ENCODE measurements around the gene EFR3B. TPM values are rescaled to one million over a fixed set of nuclear protein-coding genes. Genes with fewer than 3 reads are reported as not detected.
A peak's percentile ranks its signal among the peaks of the same experiment; 100 is the strongest.

EFR3B gene
- total RNA-seq, 1 experiment from 2014 or later, result 8.9 TPM

DNA sequence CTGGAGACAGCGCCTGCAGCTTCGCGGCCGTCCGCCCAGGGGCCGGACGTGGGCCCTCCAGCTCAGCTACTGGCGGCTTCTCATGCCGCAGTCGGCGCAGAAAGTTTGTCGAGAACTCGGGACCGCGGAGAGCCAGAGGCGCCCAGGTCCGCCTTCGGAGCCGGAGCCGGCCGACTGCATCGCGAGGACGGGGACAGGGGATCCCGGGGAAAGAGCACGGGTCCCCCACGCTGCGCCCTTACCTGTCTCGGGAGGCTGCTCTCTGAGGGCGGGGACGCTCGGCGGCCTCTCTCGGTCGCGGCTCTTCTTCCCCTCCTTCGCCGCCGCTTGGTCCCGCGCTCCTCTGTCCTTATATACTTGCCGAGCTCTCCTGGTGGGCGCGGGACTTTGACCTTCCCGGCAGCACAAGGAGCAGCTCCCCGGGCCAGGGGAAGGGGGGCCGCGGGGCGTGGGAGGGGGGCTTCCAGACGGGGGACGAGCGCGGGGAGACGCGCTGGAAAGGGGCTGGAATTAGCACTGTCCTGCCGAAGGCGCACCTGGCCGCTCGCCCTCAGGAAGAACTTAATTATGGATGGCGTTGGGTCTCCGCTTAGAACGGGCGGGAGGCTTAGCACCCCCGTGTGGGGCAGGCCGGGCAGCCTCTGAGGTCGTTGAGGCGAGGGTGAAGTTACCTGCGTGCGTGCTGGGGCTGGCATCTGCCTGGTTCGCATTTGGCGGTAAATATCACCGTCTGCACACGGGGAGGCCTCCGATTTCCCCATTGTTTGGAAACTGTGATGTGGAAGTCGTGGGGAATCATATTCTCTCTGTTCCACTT is 126.6 kb downstream of the EFR3B start, which contains the start of gene POMC (continued):
- TF ChIP-seq, protein P1, sequence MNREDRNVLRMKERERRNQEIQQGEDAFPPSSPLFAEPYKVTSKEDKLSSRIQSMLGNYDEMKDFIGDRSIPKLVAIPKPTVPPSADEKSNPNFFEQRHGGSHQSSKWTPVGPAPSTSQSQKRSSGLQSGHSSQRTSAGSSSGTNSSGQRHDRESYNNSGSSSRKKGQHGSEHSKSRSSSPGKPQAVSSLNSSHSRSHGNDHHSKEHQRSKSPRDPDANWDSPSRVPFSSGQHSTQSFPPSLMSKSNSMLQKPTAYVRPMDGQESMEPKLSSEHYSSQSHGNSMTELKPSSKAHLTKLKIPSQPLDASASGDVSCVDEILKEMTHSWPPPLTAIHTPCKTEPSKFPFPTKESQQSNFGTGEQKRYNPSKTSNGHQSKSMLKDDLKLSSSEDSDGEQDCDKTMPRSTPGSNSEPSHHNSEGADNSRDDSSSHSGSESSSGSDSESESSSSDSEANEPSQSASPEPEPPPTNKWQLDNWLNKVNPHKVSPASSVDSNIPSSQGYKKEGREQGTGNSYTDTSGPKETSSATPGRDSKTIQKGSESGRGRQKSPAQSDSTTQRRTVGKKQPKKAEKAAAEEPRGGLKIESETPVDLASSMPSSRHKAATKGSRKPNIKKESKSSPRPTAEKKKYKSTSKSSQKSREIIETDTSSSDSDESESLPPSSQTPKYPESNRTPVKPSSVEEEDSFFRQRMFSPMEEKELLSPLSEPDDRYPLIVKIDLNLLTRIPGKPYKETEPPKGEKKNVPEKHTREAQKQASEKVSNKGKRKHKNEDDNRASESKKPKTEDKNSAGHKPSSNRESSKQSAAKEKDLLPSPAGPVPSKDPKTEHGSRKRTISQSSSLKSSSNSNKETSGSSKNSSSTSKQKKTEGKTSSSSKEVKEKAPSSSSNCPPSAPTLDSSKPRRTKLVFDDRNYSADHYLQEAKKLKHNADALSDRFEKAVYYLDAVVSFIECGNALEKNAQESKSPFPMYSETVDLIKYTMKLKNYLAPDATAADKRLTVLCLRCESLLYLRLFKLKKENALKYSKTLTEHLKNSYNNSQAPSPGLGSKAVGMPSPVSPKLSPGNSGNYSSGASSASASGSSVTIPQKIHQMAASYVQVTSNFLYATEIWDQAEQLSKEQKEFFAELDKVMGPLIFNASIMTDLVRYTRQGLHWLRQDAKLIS (CRISPR knock-in tag; IDR thresholded peaks at IDR 0.05; ENCODE audit: borderline replicate concordance), result no peak
- TF ChIP-seq, protein P2, sequence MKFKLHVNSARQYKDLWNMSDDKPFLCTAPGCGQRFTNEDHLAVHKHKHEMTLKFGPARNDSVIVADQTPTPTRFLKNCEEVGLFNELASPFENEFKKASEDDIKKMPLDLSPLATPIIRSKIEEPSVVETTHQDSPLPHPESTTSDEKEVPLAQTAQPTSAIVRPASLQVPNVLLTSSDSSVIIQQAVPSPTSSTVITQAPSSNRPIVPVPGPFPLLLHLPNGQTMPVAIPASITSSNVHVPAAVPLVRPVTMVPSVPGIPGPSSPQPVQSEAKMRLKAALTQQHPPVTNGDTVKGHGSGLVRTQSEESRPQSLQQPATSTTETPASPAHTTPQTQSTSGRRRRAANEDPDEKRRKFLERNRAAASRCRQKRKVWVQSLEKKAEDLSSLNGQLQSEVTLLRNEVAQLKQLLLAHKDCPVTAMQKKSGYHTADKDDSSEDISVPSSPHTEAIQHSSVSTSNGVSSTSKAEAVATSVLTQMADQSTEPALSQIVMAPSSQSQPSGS (CRISPR knock-in tag; IDR thresholded peaks at IDR 0.05; ENCODE audit: borderline replicate concordance, low read depth), result no peak
- TF ChIP-seq GRHL2 (CRISPR knock-in tag; IDR thresholded peaks at IDR 0.05; ENCODE audit: insufficient replicate concordance, severe bottlenecking), result no peak
- TF ChIP-seq JUN (CRISPR knock-in tag; IDR thresholded peaks at IDR 0.05), result 0 out of 2 replicates have a peak, but pooled peaks have one; percentile 25
- no peak for TF ChIP-seq ESRRA (CRISPR knock-in tag; IDR thresholded peaks at IDR 0.05; ENCODE audit: borderline replicate concordance)
- TF ChIP-seq, protein P3, sequence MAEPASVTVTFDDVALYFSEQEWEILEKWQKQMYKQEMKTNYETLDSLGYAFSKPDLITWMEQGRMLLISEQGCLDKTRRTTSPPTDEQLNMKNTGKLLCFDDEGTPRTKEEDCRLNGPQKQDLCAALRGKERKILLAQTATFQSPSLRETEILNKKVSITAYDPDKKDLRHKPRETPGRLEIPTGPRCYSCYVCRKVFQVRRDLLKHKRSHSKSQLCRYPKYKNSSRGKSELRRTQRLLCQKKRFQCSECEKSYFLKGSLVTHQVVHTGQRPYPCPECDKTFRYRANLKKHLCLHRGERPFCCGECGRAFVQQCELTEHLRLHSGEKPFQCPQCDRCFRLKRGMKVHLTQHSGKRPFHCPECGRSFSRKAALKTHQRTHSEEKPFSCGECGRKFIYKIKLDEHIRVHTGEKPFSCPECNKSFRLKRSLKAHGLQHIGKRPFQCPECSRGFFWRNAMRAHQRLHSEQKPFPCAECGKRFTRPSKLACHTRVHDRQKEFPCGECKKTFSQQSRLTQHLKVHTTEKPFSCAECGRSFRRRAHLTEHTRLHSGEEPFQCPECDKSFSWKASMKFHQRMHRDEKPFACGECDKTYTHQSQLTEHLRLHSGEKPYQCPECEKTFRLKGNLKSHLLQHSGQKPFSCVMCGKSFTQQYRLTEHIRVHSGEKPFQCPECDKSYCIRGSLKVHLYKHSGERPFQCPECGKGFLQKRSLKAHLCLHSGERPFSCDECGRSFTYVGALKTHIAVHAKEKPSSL (CRISPR knock-in tag; conservative IDR thresholded peaks at IDR 0.05), result no peak
- no peak for TF ChIP-seq ZNF317 (CRISPR knock-in tag; IDR thresholded peaks at IDR 0.05; ENCODE audit: borderline replicate concordance, low read depth)
- TF ChIP-seq, protein P4, sequence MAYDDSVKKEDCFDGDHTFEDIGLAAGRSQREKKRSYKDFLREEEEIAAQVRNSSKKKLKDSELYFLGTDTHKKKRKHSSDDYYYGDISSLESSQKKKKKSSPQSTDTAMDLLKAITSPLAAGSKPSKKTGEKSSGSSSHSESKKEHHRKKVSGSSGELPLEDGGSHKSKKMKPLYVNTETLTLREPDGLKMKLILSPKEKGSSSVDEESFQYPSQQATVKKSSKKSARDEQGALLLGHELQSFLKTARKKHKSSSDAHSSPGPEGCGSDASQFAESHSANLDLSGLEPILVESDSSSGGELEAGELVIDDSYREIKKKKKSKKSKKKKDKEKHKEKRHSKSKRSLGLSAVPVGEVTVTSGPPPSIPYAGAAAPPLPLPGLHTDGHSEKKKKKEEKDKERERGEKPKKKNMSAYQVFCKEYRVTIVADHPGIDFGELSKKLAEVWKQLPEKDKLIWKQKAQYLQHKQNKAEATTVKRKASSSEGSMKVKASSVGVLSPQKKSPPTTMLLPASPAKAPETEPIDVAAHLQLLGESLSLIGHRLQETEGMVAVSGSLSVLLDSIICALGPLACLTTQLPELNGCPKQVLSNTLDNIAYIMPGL (CRISPR knock-in tag; IDR thresholded peaks at IDR 0.05), result peak; percentile 61
- 0 out of 2 replicates have a peak, but pooled peaks have one; percentile 56 for TF ChIP-seq TEAD1 (CRISPR knock-in tag; IDR thresholded peaks at IDR 0.05)
- TF ChIP-seq, protein P5, sequence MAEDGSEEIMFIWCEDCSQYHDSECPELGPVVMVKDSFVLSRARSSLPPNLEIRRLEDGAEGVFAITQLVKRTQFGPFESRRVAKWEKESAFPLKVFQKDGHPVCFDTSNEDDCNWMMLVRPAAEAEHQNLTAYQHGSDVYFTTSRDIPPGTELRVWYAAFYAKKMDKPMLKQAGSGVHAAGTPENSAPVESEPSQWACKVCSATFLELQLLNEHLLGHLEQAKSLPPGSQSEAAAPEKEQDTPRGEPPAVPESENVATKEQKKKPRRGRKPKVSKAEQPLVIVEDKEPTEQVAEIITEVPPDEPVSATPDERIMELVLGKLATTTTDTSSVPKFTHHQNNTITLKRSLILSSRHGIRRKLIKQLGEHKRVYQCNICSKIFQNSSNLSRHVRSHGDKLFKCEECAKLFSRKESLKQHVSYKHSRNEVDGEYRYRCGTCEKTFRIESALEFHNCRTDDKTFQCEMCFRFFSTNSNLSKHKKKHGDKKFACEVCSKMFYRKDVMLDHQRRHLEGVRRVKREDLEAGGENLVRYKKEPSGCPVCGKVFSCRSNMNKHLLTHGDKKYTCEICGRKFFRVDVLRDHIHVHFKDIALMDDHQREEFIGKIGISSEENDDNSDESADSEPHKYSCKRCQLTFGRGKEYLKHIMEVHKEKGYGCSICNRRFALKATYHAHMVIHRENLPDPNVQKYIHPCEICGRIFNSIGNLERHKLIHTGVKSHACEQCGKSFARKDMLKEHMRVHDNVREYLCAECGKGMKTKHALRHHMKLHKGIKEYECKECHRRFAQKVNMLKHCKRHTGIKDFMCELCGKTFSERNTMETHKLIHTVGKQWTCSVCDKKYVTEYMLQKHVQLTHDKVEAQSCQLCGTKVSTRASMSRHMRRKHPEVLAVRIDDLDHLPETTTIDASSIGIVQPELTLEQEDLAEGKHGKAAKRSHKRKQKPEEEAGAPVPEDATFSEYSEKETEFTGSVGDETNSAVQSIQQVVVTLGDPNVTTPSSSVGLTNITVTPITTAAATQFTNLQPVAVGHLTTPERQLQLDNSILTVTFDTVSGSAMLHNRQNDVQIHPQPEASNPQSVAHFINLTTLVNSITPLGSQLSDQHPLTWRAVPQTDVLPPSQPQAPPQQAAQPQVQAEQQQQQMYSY (CRISPR knock-in tag; IDR thresholded peaks at IDR 0.05), result 0 out of 2 replicates have a peak, but pooled peaks have one; percentile 16
- peak; percentile 23; the same call in 1 of the 2 replicates for TF ChIP-seq CREB1 (CRISPR knock-in tag; IDR thresholded peaks at IDR 0.05)
- TF ChIP-seq, protein P6, sequence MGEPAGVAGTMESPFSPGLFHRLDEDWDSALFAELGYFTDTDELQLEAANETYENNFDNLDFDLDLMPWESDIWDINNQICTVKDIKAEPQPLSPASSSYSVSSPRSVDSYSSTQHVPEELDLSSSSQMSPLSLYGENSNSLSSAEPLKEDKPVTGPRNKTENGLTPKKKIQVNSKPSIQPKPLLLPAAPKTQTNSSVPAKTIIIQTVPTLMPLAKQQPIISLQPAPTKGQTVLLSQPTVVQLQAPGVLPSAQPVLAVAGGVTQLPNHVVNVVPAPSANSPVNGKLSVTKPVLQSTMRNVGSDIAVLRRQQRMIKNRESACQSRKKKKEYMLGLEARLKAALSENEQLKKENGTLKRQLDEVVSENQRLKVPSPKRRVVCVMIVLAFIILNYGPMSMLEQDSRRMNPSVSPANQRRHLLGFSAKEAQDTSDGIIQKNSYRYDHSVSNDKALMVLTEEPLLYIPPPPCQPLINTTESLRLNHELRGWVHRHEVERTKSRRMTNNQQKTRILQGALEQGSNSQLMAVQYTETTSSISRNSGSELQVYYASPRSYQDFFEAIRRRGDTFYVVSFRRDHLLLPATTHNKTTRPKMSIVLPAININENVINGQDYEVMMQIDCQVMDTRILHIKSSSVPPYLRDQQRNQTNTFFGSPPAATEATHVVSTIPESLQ (CRISPR knock-in tag; IDR thresholded peaks at IDR 0.05), result no peak
- TF ChIP-seq, protein P7, sequence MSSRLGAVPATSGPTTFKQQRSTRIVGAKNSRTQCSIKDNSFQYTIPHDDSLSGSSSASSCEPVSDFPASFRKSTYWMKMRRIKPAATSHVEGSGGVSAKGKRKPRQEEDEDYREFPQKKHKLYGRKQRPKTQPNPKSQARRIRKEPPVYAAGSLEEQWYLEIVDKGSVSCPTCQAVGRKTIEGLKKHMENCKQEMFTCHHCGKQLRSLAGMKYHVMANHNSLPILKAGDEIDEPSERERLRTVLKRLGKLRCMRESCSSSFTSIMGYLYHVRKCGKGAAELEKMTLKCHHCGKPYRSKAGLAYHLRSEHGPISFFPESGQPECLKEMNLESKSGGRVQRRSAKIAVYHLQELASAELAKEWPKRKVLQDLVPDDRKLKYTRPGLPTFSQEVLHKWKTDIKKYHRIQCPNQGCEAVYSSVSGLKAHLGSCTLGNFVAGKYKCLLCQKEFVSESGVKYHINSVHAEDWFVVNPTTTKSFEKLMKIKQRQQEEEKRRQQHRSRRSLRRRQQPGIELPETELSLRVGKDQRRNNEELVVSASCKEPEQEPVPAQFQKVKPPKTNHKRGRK (CRISPR knock-in tag; IDR thresholded peaks at IDR 0.05; ENCODE audit: borderline replicate concordance), result no peak
- TF ChIP-seq, protein P8, sequence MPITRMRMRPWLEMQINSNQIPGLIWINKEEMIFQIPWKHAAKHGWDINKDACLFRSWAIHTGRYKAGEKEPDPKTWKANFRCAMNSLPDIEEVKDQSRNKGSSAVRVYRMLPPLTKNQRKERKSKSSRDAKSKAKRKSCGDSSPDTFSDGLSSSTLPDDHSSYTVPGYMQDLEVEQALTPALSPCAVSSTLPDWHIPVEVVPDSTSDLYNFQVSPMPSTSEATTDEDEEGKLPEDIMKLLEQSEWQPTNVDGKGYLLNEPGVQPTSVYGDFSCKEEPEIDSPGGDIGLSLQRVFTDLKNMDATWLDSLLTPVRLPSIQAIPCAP (CRISPR knock-in tag; IDR thresholded peaks at IDR 0.05), result peak; percentile 73; the same call in 1 of the 2 replicates
- TF ChIP-seq NR3C1 (CRISPR knock-in tag; conservative IDR thresholded peaks at IDR 0.05; ENCODE audit: low read depth), result no peak
- no peak for TF ChIP-seq NR2C2 (CRISPR knock-in tag; IDR thresholded peaks at IDR 0.05)
- TF ChIP-seq, protein P9, sequence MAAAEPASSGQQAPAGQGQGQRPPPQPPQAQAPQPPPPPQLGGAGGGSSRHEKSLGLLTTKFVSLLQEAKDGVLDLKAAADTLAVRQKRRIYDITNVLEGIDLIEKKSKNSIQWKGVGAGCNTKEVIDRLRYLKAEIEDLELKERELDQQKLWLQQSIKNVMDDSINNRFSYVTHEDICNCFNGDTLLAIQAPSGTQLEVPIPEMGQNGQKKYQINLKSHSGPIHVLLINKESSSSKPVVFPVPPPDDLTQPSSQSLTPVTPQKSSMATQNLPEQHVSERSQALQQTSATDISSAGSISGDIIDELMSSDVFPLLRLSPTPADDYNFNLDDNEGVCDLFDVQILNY (CRISPR knock-in tag; IDR thresholded peaks at IDR 0.05), result peak; percentile 21; the same call in 1 of the 2 replicates
- no peak for TF ChIP-seq ZNF671 (CRISPR knock-in tag; IDR thresholded peaks at IDR 0.05)

Measured in WTC11 (cell line).